Measurements from ENCODE around the gene ST3GAL3.
"Not testable (repeated sequence)": the region's sequence is repeated elsewhere in the genome, so short reads cannot be mapped to it uniquely, and the experiment has no call there.

The ST3GAL3 gene

DNA sequence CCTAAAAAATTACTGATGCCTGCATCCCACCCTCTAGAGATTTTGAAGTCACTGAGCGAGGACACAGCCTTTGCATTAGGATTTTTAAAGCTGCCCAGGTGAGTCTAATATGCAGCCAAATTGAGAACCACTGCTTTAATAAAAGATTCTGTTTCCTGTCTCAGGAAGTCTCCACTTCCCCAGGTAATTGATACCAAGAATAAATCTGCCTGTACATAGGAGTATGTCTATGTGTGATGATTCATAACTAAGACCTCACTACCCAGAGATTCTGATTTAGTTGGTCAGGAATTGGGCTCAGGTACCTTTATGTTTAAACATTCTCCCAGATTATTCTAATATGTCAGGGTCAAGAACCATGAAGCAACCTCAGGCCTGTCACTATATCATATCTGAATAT is 117.5 kb downstream of the ST3GAL3 start:
- no peak for DNase-seq

- no peak for DNase-seq
Measured at GRCh38 chr1:43828574-43828973, 121.2 kb downstream of the ST3GAL3 start.

GRCh38 chr1:43830802-43831201 is 123.5 kb downstream of the ST3GAL3 start:
- no peak for DNase-seq

DNA sequence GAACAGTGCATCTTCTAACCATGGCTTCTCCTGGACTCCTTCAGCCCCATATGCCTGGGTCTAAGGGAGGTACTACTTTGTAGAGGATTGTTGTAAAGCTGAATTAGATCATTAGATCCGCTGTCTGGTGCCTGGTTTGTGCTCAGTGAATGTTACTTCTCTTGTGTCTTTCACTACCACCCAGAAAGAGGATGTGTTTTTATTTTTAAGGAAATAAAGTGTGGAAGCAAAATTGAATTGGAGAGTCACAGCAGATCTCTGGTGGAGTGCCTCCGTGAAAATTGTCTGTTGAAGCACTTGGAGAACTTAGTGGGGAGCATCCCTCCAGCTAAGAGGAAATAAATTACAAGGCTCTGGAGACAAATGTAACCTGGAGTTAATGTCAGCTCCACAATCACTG is 124.5 kb downstream of the ST3GAL3 start:
- no peak for DNase-seq

DNA sequence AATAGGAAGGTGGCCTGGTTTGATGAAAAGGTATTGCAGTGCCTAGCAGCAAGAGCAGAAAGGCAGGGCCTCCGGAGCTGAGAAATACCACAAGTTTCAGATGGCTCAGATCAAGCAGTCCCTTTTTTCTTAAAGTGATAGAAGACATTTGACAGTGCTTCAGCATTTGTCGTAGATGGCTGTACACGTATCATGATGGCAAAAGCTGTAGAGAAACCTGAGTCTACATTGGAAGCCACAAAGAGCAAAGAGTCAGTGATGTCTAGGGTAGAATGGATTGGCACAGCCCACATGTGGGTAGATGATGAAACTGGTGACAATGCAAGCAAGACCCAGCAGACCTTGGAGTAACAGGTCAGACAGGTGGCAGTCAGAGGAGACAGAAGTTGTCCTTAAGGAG is 124.9 kb downstream of the ST3GAL3 start:
- DNase-seq, result no peak

GRCh38 chr1:43832998-43833397 is 125.7 kb downstream of the ST3GAL3 start:
- no peak for DNase-seq

DNA sequence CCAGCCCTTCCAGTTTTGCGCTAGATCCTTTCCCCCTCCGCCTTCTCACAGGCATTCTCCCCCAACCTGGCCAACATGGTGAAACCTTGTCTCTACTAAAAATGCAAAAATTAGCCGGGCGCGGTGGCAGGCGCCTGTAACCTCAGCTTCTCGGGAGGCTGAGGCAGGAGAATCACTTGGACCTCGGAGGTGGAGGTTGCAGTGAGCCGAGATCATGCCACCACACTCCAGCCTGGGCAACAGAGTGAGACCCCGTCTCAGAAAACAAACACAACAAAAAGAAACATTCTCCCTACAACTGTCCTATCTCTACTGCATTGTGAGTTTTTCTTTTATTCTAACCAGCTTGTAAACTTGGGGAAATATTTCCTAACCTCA is 126.6 kb downstream of the ST3GAL3 start:
- not testable (repeated sequence) for DNase-seq

GRCh38 chr1:43834280-43835081 is 127.1 kb downstream of the ST3GAL3 start:
- no peak for DNase-seq

DNA sequence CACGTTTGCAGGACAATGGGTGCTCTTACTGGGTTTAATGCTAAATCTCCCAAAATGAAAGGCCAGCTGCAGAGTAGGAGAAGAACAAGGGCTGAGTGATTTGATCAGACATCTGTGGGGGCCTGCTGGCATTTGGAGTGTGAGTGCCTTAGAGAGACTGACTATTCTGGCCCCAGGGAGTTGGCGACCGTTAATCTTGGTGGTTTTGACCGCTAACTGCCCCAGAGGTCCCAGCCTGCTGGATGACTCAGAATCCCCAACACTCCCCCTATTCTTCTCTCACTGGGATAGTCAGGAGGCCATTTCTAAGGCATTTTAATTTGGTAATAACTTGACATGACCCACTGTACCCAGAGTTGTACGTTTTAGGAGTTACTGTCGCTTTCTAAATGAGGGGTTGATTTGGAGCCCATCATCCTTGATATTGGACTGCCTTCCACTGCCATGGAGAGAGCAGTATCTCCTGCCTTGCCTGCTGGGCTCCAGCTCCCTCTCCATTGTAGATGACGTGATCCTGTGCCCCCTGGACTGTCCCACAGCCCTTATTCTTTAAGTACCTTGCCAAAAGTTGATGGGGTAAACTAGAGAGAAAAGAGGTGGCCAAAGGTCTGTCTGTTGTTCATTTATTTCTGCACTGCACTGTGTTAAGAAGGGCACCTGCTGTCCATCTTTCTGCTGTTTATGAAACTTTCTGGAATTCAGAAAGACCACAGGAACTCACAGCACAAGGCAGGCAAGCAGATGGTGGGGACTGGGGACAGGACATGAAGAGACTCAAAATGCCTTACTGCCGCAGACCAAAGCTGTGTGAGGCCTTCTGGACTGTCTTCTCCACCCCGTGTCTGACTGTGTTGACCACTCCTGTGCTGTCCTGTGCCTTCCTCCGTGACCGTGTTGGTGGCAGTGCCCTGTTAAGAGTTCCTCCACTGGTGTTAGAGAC is 128.0 kb downstream of the ST3GAL3 start:
- no peak for DNase-seq

- DNase-seq, result peak; percentile 12
Measured at GRCh38 chr1:43836267-43836951, 129.1 kb downstream of the ST3GAL3 start.

DNA sequence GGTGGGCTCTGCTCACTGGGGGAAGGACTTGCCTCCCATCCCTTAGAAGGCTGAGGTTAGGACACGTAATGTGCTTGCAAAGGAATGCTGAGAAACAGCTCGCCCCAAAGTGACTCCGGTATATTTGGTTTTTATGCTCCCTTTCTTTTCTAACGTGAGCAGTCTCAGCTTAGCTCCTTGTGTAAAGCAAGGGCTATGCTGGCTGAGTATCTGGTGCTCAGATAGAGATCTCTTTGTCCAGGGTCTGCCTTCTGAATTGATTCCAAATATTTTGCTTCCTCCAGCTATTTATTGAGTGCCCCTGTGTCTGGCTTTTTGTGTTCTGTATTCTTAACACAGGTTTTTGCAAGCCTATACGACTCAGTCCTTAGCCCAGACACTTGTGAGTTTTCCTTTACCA is 131.7 kb downstream of the ST3GAL3 start:
- no peak for DNase-seq

DNA sequence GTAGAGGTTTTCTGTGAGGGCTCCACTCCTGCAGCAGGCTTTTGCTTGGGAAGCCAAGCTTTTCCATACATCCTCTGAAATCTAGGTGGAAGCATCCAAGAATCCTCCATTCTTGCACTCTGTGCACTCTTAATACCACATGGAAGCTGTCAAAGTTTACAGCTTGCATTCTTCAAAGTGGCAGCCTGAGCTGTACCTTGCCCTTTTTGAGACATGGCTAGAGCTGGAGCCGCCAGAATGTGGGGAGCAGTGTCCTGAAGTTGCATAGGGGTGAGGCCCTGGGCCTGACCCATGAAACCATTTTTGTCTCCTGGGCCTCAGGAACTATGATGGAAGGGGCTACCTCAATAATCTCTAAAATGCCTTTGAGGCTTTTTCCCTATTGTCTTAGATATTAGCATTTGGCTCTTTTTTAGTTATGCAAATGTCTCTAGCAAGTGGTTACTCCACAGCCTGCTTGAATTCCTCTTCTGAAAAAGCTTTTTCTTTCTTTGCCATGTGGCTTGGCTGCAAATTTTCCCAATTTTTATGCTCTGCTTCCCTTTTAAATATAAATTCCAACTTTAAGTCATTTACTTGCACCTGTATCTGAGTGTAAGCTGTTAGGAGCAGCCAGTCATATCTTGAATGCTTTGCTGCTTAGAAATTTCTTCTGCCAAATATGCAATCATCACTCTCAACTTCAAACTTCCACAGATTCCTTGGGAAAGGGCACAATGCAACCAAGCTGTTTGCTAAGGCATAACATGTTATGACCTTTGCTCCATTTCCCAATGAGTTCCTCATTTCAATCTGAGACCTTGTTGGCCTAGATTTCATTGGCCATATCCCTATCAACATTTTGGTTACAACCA is 134.2 kb downstream of the ST3GAL3 start:
- DNase-seq, result no peak

GRCh38 chr1:43842175-43842498 is 134.8 kb downstream of the ST3GAL3 start:
- no peak for DNase-seq

DNA sequence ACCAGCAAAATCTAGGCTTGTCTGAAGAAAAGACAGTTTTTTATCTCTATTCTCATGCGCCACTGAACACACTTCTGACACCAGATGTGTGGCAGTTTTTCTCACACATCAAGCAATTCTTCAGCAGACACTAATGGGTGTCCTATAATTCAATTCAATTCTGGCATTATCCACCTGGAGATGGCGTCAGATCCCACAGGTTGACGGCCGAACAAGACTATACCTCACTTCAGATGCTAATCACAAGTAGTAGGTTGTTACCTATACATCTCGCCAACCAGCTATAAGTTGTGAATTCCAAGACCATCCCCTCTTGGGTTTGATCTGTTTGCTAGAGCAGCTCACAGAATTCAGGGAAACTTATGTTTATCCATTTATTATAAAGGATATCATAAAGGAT is 136.3 kb downstream of the ST3GAL3 start:
- DNase-seq, result no peak

- DNase-seq, result no peak
Measured at GRCh38 chr1:43844114-43844513, 136.8 kb downstream of the ST3GAL3 start.

DNA sequence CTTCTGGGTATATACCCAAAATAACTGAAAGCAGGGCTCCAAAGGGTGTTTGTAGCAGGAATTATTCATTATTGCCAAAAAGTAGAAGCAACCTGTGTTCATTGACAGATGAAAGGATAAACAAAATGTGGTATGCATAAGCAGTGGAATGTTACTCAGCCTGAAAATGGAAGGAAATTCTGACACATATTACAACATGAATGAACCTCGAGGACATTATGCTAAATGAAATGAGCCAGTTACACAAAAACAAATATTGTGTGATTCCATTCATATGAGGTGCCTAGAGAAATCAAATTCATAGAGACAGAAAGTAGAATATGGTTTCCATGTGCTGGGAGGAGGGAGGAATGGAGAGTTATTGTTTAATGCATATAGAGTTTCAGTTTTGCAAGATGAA is 140.0 kb downstream of the ST3GAL3 start:
- no peak for DNase-seq

- DNase-seq, result no peak
Measured at GRCh38 chr1:43847882-43848281, 140.5 kb downstream of the ST3GAL3 start.

- DNase-seq, result no peak
Measured at GRCh38 chr1:43849670-43850069, 142.3 kb downstream of the ST3GAL3 start.

- no peak for DNase-seq
Measured at GRCh38 chr1:43850591-43851233, 143.4 kb downstream of the ST3GAL3 start.

DNA sequence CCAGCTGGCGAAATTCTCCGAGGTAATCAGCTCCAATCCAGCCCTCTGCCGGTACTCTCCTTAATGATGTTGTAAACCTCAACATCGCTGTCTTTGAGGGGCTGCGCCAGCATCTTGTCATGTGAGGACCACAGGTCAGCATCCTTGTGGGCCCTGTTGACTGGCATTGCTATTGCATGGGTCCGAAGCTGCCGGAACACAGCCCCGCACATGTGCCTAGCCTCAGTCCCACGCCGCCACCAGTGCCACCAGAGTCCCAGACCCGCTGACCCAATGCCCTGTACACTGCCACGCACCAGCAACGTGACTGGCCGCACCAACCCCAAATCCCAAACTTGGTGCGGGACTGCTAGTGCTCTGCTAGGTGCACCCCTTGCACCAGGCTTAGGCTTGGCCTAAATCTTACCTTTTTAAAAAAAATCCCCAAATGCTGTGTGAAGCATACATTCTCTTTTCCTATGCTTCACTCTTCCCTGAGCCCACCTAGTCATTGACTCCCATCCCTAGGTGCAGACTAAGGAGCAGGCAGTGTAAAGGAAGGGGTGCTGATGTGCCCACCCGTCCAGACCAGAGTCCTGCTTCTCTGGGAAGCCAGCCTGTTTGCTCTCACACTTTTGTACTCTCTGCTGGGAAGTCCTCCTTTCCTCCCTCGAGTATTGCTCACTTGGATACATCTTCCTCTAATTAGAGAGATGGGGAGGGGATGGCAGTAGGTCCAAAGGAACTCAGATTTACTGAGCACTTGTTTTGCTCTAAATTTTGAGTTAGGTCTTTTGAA is 144.4 kb downstream of the ST3GAL3 start:
- no peak for DNase-seq

Data from T-helper 9 cell (primary cell).